ENCODE results near the gene MKRN1. TPM values are rescaled to one million over a fixed set of nuclear protein-coding genes. Genes with fewer than 3 reads are reported as not detected.

The MKRN1 gene
- total RNA-seq, 1 donor from 2014 or later, result 121 TPM

DNA sequence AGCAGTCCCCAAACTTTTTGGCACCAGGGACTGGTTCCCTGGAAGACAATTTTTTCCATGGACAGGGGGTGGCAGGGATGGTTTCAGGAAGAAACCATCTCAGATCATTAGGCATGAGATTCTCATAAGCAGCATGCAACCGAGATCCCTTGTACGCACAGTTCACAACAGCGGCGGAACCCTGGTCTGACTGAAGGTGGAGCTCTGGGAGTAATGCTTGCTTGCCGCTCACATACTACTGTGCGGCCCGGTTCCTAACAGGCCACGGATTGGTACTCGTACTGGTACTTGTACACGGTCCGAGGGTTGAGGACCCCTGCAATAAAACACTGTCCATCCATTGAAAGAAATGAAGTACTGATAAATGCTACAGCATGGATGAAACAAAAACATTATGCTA, 32.8 kb downstream of the MKRN1 start:
- TF ChIP-seq EZH2phosphoT487 (IDR thresholded peaks at IDR 0.05) (no peak), EZH2 (IDR thresholded peaks at IDR 0.05) (no peak)
- TF ChIP-seq, protein P1, sequence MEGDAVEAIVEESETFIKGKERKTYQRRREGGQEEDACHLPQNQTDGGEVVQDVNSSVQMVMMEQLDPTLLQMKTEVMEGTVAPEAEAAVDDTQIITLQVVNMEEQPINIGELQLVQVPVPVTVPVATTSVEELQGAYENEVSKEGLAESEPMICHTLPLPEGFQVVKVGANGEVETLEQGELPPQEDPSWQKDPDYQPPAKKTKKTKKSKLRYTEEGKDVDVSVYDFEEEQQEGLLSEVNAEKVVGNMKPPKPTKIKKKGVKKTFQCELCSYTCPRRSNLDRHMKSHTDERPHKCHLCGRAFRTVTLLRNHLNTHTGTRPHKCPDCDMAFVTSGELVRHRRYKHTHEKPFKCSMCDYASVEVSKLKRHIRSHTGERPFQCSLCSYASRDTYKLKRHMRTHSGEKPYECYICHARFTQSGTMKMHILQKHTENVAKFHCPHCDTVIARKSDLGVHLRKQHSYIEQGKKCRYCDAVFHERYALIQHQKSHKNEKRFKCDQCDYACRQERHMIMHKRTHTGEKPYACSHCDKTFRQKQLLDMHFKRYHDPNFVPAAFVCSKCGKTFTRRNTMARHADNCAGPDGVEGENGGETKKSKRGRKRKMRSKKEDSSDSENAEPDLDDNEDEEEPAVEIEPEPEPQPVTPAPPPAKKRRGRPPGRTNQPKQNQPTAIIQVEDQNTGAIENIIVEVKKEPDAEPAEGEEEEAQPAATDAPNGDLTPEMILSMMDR (IDR thresholded peaks at IDR 0.05), result no peak
- H3K27ac ChIP-seq, result no peak overlapping the region
- peaks cover 13% of the 10 kb centered on the region for H3F3A ChIP-seq (ENCODE audit: low read depth)
- H3K36me3 ChIP-seq, result no peaks in the 10 kb centered on the region
- H3K4me3 ChIP-seq, result no peak overlapping the region
- no peak overlapping the region for H3K4me2 ChIP-seq
- no peaks in the 10 kb centered on the region for H3K9me3 ChIP-seq (ENCODE audit: low read depth)
- peaks cover 2% of the 10 kb centered on the region for H4K20me1 ChIP-seq (ENCODE audit: low read depth)
- Mint-ChIP-seq H3K9me3 (no peaks in the 10 kb centered on the region), H3K27me3 (ENCODE audit: insufficient read depth, low read depth) (peaks cover 3% of the 10 kb centered on the region), H3K4me3 (no peak overlapping the region), H3K27ac (no peak overlapping the region), H3K4me1 (peaks cover 5% of the 10 kb centered on the region), H3K36me3 (peaks cover 5% of the 10 kb centered on the region)
- no peak overlapping the region for H2AFZ ChIP-seq (replicated peaks)
- no peaks in the 10 kb centered on the region for H3K4me1 ChIP-seq
- no peak overlapping the region for H3K9ac ChIP-seq
- no peaks in the 10 kb centered on the region for H3K27me3 ChIP-seq
- no peaks in the 10 kb centered on the region for H3K79me2 ChIP-seq (ENCODE audit: low read depth)
- DNase-seq (ENCODE audit: low spot score), result no peak

DNA sequence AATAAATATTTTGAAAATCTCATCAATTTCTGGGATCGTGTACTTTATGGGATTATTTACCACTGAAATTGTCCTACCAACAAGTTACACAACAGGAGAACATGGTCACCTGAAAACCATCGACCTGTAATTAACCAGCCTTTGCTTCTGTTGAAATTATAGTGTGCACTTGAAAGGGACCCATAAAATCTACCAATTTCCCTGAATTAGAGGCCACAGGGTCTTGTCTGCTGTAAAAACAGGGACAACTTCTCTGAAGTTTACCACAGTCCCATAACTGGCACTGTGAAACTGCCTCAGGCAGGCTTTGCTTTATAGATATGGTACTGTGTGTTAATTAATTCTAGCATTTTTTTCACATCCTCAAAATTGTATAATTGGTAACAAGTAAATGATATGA, 37.8 kb downstream of the MKRN1 start:
- Histone ChIP-seq H3K4me1 (no peaks in the 10 kb centered on the region), H3F3A (ENCODE audit: low read depth) (no peaks in the 10 kb centered on the region), H3K79me2 (ENCODE audit: low read depth) (no peaks in the 10 kb centered on the region), H4K20me1 (ENCODE audit: low read depth) (no peaks in the 10 kb centered on the region), H3K27ac (no peak overlapping the region), H2AFZ (replicated peaks) (no peak overlapping the region), H3K9ac (no peak overlapping the region), H3K4me2 (no peak overlapping the region), H3K36me3 (no peaks in the 10 kb centered on the region), H3K9me3 (ENCODE audit: low read depth) (no peaks in the 10 kb centered on the region), H3K27me3 (no peaks in the 10 kb centered on the region), H3K4me3 (no peak overlapping the region)
- H3K9me3 Mint-ChIP-seq, result no peaks in the 10 kb centered on the region
- no peak overlapping the region for H3K27ac Mint-ChIP-seq
- DNase-seq (ENCODE audit: low spot score), result no peak
- H3K36me3 Mint-ChIP-seq, result peaks cover 2% of the 10 kb centered on the region
- peaks cover 4% of the 10 kb centered on the region for H3K27me3 Mint-ChIP-seq (ENCODE audit: insufficient read depth, low read depth)
- TF ChIP-seq EZH2phosphoT487 (IDR thresholded peaks at IDR 0.05), result no peak
- no peak overlapping the region for H3K4me3 Mint-ChIP-seq
- no peaks in the 10 kb centered on the region for H3K4me1 Mint-ChIP-seq

DNA sequence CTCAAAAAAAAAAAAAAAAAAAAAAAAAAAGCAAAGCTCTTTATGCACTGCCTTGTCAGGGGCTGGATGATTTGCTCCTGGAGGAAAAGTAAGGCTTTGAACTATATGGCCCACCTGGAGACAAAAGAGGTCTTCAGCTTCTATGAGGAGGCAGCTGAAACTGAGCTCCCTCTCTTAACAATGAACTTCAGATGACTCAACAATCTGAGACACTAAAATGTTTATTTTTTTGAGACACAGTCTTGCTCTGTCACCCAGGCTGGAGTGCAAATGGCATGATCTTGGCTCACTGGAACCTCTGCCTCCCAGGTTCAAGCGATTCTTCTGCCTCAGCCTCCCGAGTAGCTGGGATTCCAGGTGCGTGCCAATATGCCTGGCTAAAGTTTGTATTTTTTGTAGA, 38.7 kb downstream of the MKRN1 start:
- no peak overlapping the region for H3K4me3 ChIP-seq
- peaks cover 2% of the 10 kb centered on the region for H3K27me3 Mint-ChIP-seq (ENCODE audit: insufficient read depth, low read depth)
- TF ChIP-seq, protein P1 (IDR thresholded peaks at IDR 0.05), result no peak
- TF ChIP-seq EZH2phosphoT487 (IDR thresholded peaks at IDR 0.05) (no peak), EZH2 (IDR thresholded peaks at IDR 0.05) (no peak)
- no peak overlapping the region for H3K4me3 Mint-ChIP-seq
- H3K9me3 Mint-ChIP-seq, result no peaks in the 10 kb centered on the region
- no peaks in the 10 kb centered on the region for H3F3A ChIP-seq (ENCODE audit: low read depth)
- peaks cover 2% of the 10 kb centered on the region for H3K36me3 Mint-ChIP-seq
- H3K4me2 ChIP-seq, result no peak overlapping the region
- no peaks in the 10 kb centered on the region for H3K4me1 Mint-ChIP-seq
- no peaks in the 10 kb centered on the region for H3K9me3 ChIP-seq (ENCODE audit: low read depth)
- no peak overlapping the region for H3K27ac ChIP-seq
- H3K4me1 ChIP-seq, result no peaks in the 10 kb centered on the region
- H3K27me3 ChIP-seq, result no peaks in the 10 kb centered on the region
- H4K20me1 ChIP-seq (ENCODE audit: low read depth), result no peaks in the 10 kb centered on the region
- DNase-seq (ENCODE audit: low spot score), result no peak
- no peak overlapping the region for H3K27ac Mint-ChIP-seq
- H2AFZ ChIP-seq (replicated peaks), result no peak overlapping the region
- H3K36me3 ChIP-seq, result no peaks in the 10 kb centered on the region
- H3K9ac ChIP-seq, result no peak overlapping the region
- H3K79me2 ChIP-seq (ENCODE audit: low read depth), result no peaks in the 10 kb centered on the region

DNA sequence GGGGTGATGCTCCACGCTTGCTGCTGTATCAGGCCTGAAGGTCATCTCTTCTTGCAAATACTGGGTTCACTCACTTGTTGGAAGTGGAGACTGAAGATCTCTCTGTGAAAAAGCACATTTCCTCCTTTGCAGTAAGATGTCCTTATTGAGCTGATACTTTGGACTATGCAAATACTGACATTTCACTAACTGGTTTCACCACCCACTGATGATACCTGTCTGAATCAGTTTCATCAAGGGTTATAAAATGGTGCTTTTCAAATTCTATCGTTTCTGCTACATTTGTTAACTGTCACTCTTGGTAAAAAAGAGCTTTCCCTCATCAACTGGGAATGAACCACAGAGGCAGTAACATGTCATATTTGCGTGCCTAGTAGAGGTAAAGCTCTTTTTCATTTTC, 39.9 kb downstream of the MKRN1 start:
- no peak for DNase-seq (ENCODE audit: low spot score)
- Histone ChIP-seq H3K4me3 (no peak overlapping the region), H3K27me3 (no peaks in the 10 kb centered on the region), H3K27ac (no peak overlapping the region), H3K4me2 (no peak overlapping the region), H3F3A (ENCODE audit: low read depth) (no peaks in the 10 kb centered on the region), H3K9me3 (ENCODE audit: low read depth) (no peaks in the 10 kb centered on the region), H3K4me1 (no peaks in the 10 kb centered on the region), H3K36me3 (no peaks in the 10 kb centered on the region), H3K9ac (no peak overlapping the region), H4K20me1 (ENCODE audit: low read depth) (no peaks in the 10 kb centered on the region), H3K79me2 (ENCODE audit: low read depth) (no peaks in the 10 kb centered on the region), H2AFZ (replicated peaks) (no peak overlapping the region)
- Mint-ChIP-seq H3K27ac (no peak overlapping the region), H3K36me3 (peaks cover 2% of the 10 kb centered on the region), H3K27me3 (ENCODE audit: insufficient read depth, low read depth) (peaks cover 2% of the 10 kb centered on the region), H3K9me3 (no peaks in the 10 kb centered on the region), H3K4me1 (no peaks in the 10 kb centered on the region), H3K4me3 (no peak overlapping the region)
- no peak for TF ChIP-seq EZH2 (IDR thresholded peaks at IDR 0.05)
- TF ChIP-seq, protein P1 (IDR thresholded peaks at IDR 0.05), result no peak
- TF ChIP-seq EZH2phosphoT487 (IDR thresholded peaks at IDR 0.05), result no peak

Data from neural progenitor cell (in vitro differentiated cells).